Fibroblast of lung (primary cell): ENCODE measurements around the gene STX3.

Experiments used
- CTCF ChIP-seq, 2 donors: IDR thresholded peaks in 1 of 2; conservative IDR thresholded peaks in 1 of 2; 1 replicate in 1 of 2; 2 replicates in 1 of 2; pipeline ENCODE4 v1.5.1; 2011 to 2012; ENCODE audit warnings: low read length in 2 of 2, control low read depth in 1 of 2, inconsistent platforms in 1 of 2, low read depth in 1 of 2, mild to moderate bottlenecking in 1 of 2
- EZH2 ChIP-seq: IDR thresholded peaks from 2 replicates; pipeline ENCODE4 v1.5.1; 2012; ENCODE audit warnings: low read length, control low read depth, mild to moderate bottlenecking; ENCODE audit errors: missing control alignments

- no peak for TF ChIP-seq CTCF (conservative IDR thresholded peaks at IDR 0.05 in 1 of 2, IDR thresholded peaks at IDR 0.05 in 1 of 2; ENCODE audit: low read depth in 1 of 2, low read length in 2 of 2)
- no peak for TF ChIP-seq EZH2
Measured at GRCh38 chr11:59810911-59811259, 55.7 kb downstream of the STX3 start.
